Activated CD4-positive, alpha-beta T cell treated with anti-CD3 and anti-CD28 coated beads, Interleukin-10, Interleukin-2, amounts not matched to agents 100 ng/mL and 50 ng/mL, durations not matched to agents 16 hours and 8 hours (primary cell): Measurements from ENCODE around the gene DGKI.

Experiments used
- DNase-seq: peaks from one replicate; pipeline ENCODE4 v3.0.0-alpha.2; 2020

DGKI gene

GRCh38 chr7:137590071-137590755 lies 256.6 kb downstream of the DGKI start:
- DNase-seq, result no peak

DNA sequence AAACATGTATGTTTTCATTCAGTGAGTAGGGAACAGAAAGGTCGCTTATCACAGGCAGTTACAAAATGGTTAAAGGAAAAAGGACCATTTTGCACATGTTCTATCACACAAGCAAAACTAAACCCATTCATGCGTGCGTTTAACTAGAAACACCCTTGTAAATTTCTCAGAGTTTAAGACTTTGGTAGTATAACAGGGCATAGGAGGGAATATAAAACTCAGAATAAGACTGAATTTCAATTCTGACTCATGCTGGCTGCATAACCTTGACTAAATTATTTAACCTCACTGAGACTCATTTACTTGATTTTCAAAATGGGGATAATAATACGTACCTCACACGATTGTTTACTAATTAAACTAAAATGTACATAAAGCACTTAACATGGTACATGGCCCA lies 259.4 kb downstream of the DGKI start:
- DNase-seq, result no peak

- no peak for DNase-seq
Observed at GRCh38 chr7:137585591-137585990, 261.2 kb downstream of the DGKI start.

DNA sequence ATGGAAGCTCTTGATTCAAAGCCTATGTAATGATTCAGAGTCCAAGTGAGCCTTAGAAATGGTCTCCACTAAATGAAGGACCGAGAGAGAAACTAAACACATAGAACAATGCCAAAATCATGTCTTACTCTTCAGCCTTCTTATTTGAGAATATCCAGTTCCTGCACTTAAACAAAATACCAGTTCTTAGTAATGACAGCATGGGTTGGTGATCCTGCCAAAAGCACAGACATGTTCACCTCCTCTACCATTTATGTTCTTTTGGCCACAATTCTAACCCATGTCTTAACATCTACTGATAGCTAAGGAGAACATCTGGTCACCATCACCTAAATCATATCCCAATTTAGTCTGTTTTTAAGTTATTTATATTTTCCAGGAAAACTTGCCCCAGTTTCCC lies 263.6 kb downstream of the DGKI start:
- no peak for DNase-seq

DNA sequence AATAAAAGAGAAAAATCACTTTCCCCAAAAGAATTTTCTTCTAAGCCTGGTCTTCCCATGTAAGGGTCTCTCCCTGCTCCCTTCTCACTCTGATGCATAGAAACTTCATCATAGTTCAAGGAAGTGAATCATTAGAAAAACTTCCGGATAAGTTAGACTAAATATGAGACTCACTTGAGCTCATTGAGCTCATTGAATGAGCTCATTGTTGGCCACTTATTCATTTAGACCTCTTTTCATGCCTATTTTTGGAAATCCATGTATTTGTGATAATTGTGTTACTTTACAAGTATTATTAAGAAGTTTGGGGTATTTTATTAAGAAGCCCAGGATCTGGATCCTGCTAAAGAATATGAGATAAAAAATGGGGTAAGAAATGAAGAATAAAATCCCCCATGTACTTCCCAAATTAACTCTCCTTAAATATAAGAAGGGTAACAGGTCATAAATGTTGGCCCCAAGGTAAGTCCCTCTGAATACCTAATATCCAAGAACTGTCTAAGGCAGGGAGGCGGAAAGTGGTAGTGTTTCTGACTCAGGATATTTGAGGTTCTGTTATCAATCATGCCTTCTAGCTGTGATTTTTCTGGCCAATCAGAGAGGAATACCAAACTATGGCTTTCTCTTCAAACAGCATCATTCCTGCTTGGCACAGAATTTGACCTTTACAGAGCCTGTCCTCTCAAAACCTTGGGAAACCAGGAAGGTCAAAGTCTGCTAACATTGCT lies 266.7 kb downstream of the DGKI start:
- peak; percentile 4 for DNase-seq

- no peak for DNase-seq
Observed at GRCh38 chr7:137578541-137578940, 268.2 kb downstream of the DGKI start.

GRCh38 chr7:137577184-137577583 lies 269.6 kb downstream of the DGKI start:
- DNase-seq, result no peak

DNA sequence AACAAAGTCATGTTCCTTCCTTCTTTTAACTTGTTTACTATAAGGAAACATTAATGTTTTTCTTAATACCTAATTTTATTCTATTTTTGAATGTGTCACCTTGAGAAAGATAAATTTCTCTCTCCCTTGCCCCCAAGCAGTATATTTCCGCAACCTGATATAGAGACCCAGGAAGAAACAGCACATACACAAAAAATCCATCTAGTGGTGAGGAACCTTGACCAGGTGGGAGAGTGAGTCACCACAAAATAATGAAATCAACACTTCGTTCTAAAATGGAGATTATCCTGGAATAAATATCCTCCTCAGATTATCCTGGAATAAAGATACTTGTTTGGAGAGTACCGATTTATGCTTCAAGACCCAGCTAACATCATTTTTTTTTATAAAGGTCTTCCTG lies 270.3 kb downstream of the DGKI start:
- DNase-seq, result no peak

- DNase-seq, result no peak
Observed at GRCh38 chr7:137574812-137575211, 272.0 kb downstream of the DGKI start.

GRCh38 chr7:137572056-137572784 lies 274.6 kb downstream of the DGKI start:
- DNase-seq, result peak; percentile 13

DNA sequence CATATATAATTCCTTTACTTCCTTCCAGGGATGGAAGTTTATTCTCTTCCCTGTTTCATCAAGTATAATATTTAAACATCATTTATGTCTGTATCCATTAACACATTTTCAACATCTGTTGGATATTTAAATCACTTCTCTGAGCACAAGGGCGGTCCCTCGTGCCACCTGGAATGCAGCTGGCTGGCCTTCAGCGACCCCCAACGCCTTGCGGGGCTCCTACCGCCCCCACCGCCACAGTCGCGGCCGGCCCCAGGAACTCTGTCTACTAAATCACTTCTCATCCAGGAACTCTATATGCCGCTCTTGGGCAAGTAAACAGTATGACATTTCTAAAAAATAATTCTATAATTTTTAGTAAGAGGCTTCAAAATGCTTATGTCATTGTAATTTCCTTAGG lies 282.1 kb downstream of the DGKI start:
- DNase-seq, result no peak

- DNase-seq, result no peak
Observed at GRCh38 chr7:137563981-137564380, 282.8 kb downstream of the DGKI start.

DNA sequence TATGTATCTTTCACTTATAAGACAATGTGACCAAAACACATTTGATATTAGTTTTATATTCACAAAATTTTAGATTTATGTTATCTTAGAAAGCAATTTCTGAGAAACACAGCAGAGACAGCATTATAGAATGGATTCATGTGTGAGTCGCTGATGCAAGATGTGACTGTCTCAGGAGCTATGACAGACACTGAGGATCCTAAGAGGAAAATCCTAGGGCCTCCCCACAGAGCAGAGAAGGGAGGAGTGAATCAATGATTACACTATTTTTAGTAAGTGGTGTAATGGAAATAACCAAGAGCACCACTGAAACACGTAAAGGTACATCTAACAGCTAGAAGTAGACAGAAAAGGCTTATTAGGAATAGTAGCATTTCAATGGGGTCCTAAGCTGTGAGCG lies 299.3 kb downstream of the DGKI start:
- DNase-seq, result no peak

- DNase-seq, result no peak
Observed at GRCh38 chr7:137546671-137547070, 300.1 kb downstream of the DGKI start.

DNA sequence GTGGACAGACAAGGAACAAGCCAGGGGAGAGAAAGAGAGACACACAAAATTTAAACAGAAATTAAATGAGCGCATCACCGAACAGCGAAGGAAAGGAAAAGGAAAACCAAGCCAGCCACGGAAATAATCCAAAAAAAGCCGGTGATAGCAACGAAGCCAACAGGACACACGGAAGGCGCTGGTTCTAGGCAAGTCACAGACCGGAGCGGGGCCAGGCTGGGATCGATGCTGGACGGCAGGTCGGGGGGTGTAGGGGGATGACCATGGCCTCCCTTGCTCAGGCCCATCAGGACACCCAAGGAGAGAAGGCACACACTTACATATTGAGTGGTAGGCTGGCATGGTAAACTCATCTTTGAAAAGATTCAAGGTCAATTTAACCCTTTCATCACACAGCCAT lies 300.8 kb downstream of the DGKI start:
- no peak for DNase-seq

- DNase-seq, result no peak
Observed at GRCh38 chr7:137545059-137545716, 301.6 kb downstream of the DGKI start.

GRCh38 chr7:137544453-137545058 lies 302.2 kb downstream of the DGKI start:
- no peak for DNase-seq

DNA sequence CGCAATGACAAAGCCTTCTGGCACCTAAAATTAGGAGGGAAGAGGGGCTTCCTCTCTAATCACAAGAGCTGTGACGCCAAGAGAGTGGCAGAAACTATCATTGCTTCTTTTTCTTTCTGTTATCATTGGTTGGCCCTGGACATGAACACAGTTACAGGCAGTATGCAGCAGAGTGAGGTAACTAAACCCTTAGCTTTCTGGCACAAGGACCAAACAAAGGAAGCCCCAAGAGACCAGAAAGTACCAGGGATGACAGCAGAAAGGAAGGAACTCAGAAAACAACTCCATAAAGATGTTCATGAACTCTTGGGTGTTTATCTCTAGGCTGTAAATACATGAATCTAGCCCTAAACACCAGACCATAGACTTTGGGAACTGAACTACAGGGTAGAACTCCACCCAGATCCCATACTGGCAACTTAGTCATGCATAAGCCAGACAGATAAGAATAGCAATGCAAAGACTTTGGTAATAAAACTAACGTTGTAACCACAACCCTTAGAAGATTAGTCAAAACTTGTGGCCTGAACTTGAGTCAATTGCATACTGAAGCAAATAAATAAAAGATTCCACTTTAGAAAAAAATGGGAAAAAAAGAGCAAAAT lies 307.6 kb downstream of the DGKI start:
- DNase-seq, result no peak

GRCh38 chr7:137538361-137538762 lies 308.4 kb downstream of the DGKI start:
- no peak for DNase-seq

DNA sequence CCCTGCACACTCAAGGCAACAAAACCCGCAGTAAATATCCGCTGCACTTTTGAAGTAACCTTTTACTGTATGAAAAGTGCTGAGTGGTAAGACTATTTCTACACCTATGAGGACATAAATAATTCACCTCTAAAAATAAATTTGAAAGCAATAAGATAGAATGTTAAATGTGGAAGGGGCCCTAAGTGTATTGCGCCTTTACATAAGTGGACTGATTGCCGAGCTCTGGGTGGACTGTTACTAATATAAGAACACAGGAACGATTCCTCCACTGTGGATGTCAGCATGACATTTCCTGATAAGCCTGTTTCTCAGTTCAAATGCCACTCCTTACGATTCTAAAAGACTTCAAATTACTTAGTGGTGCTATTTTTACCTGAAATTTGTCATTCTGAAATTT lies 311.2 kb downstream of the DGKI start:
- no peak for DNase-seq

DNA sequence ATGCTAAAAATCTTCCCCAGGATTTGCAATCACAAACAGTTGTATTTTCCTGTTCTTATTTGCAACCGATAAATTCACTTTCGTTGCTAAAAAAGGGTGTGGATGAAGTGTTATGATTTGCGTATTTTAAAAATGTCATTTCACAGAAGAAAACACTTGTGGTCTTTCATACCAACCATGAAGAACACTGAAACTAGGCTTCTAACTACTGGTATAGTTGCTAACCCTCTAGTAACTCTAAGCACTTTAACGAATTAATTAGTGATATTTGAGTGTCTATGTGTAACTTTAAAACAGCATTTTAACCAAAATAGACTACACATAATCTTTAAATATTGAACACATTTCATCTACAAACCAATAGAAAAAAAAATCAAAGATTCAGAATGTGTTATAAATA lies 315.1 kb downstream of the DGKI start:
- DNase-seq, result no peak

- no peak for DNase-seq
Observed at GRCh38 chr7:137527634-137528033, 319.1 kb downstream of the DGKI start.

GRCh38 chr7:137523171-137523570 lies 323.6 kb downstream of the DGKI start:
- DNase-seq, result no peak
